Measurements from ENCODE around the gene DOCK11. TPM values are rescaled to one million over a fixed set of nuclear protein-coding genes. Genes with fewer than 3 reads are reported as not detected.

Gene DOCK11
- total and polyA plus RNA-seq, 10 of the 15 experiments (the other 5 are each of a cell fraction or from before 2014, with no cell fraction given) = 16.3 to 30.7 (median 19.8) TPM

- H3K27me3 ChIP-seq (replicated peaks in 1 of 2; ENCODE audit: control insufficient read depth in 2 of 2, insufficient read depth in 2 of 2, low read length in 1 of 2) = no peaks in the 10 kb centered on the region
- RAD21 ChIA-PET (ENCODE audit: unreplicated experiment) = interaction anchor here (1.4 kb wide), 1 partner anchor 13 kb away, joined by 4 read pairs; no protein-coding TSS in a partner anchor
- SMC1A ChIA-PET (ENCODE audit: uncharacterized antibody, unreplicated experiment) = no interaction called here
- H3K4me3 ChIP-seq = no peak overlapping the region
- FAIRE-seq = no peak
- DNase-seq (ENCODE audit: low read depth, low spot score) = no peak
- H3K9ac ChIP-seq (ENCODE audit: control insufficient read depth, insufficient read depth, low read length) = no peak overlapping the region
- no peak for ATAC-seq
- H3K27ac ChIP-seq (ENCODE audit: control insufficient read depth, insufficient read depth) = no peak overlapping the region
- no peaks in the 10 kb centered on the region; the same call in 1 of the 2 replicates for H3K4me1 ChIP-seq (ENCODE audit: control insufficient read depth, insufficient read depth, low read length)
- no peaks in the 10 kb centered on the region for H4K20me1 ChIP-seq (ENCODE audit: control insufficient read depth, insufficient read depth)
- TF ChIP-seq NKRF (conservative IDR thresholded peaks at IDR 0.05) = no peak
- no peak for TF ChIP-seq POU2F2 (IDR thresholded peaks at IDR 0.05; ENCODE audit: borderline replicate concordance, low read depth, low read length)
- no peak for TF ChIP-seq RELA (IDR thresholded peaks at IDR 0.05; ENCODE audit: borderline replicate concordance, partially characterized antibody)
- H3K36me3 ChIP-seq (ENCODE audit: control insufficient read depth in 2 of 2, insufficient read depth in 2 of 2, low read length in 1 of 2) = no peaks in the 10 kb centered on the region
- no TSS peak for BruUV-seq (replicated peaks)
- no peak overlapping the region for H3K4me2 ChIP-seq (ENCODE audit: control insufficient read depth, insufficient read depth)
- CTCF ChIA-PET = no interaction called here
- WGBS (ENCODE audit: insufficient coverage, insufficient replicate concordance, low lambda C conversion rate, missing lambda C conversion rate) = 46% methylated on average over 3 of the region's 3 CpGs
- H3K79me2 ChIP-seq (ENCODE audit: control insufficient read depth, insufficient read depth, low read length) = peaks cover 4% of the 10 kb centered on the region
- intact Hi-C loops (cut with micrococcal nuclease; ENCODE audit: unreplicated experiment) (no loop called here), in situ Hi-C loops (cut with MboI) (no loop called here)
- H3K9me3 ChIP-seq (replicated peaks; ENCODE audit: control insufficient read depth, insufficient read depth, low read length) = no peaks in the 10 kb centered on the region
- POLR2A ChIA-PET = no interaction called here
- no peak overlapping the region for H2AFZ ChIP-seq (ENCODE audit: control insufficient read depth, low read depth, low read length)
Measured at GRCh38 chrX:118541482-118541881, 45.9 kb downstream of the DOCK11 start.

GRCh38 chrX:118545510-118545909 lies 49.9 kb downstream of the DOCK11 start:
- POLR2A ChIA-PET = no interaction called here
- in situ Hi-C loops (cut with MboI) (no loop called here), intact Hi-C loops (cut with micrococcal nuclease; ENCODE audit: unreplicated experiment) (loop anchor here (5.0 kb wide), 1 partner anchor 88 kb away; no protein-coding TSS in a partner anchor)
- no peak overlapping the region for H2AFZ ChIP-seq (ENCODE audit: control insufficient read depth, low read depth, low read length)
- no peak for ATAC-seq
- no peaks in the 10 kb centered on the region for H3K36me3 ChIP-seq (ENCODE audit: control insufficient read depth in 2 of 2, insufficient read depth in 2 of 2, low read length in 1 of 2)
- H3K4me3 ChIP-seq = no peak overlapping the region
- SMC1A ChIA-PET (ENCODE audit: uncharacterized antibody, unreplicated experiment) = no interaction called here
- no peak for TF ChIP-seq CHD1 (IDR thresholded peaks at IDR 0.05; ENCODE audit: low read depth, low read length)
- TF ChIP-seq E4F1 (IDR thresholded peaks at IDR 0.05; ENCODE audit: borderline replicate concordance, partially characterized antibody) = no peak
- no peak for TF ChIP-seq HDAC2 (IDR thresholded peaks at IDR 0.05)
- no peak for TF ChIP-seq SIN3A (IDR thresholded peaks at IDR 0.05; ENCODE audit: low read depth, low read length)
- TF ChIP-seq RELB (IDR thresholded peaks at IDR 0.05; ENCODE audit: low read depth) = no peak
- TF ChIP-seq PAX8 (IDR thresholded peaks at IDR 0.05) = no peak
- no peak for TF ChIP-seq USF2 (IDR thresholded peaks at IDR 0.05; ENCODE audit: borderline replicate concordance, low read depth, low read length)
- no peak for FAIRE-seq
- H3K27ac ChIP-seq (ENCODE audit: control insufficient read depth, insufficient read depth) = no peak overlapping the region
- WGBS (ENCODE audit: insufficient coverage, insufficient replicate concordance, low lambda C conversion rate, missing lambda C conversion rate) = 51% methylated on average over 5 of the region's 5 CpGs
- BruUV-seq (replicated peaks) = no TSS peak
- no peaks in the 10 kb centered on the region for H4K20me1 ChIP-seq (ENCODE audit: control insufficient read depth, insufficient read depth)
- no peak overlapping the region for H3K4me2 ChIP-seq (ENCODE audit: control insufficient read depth, insufficient read depth)
- no peaks in the 10 kb centered on the region for H3K79me2 ChIP-seq (ENCODE audit: control insufficient read depth, insufficient read depth, low read length)
- RAD21 ChIA-PET (ENCODE audit: unreplicated experiment) = no interaction called here
- H3K9me3 ChIP-seq (replicated peaks; ENCODE audit: control insufficient read depth, insufficient read depth, low read length) = no peaks in the 10 kb centered on the region
- no peaks in the 10 kb centered on the region for H3K4me1 ChIP-seq (ENCODE audit: control insufficient read depth, insufficient read depth, low read length)
- no peak overlapping the region for H3K9ac ChIP-seq (ENCODE audit: control insufficient read depth, insufficient read depth, low read length)
- no peak for DNase-seq (ENCODE audit: low read depth, low spot score)
- H3K27me3 ChIP-seq (replicated peaks in 1 of 2; ENCODE audit: control insufficient read depth in 2 of 2, insufficient read depth in 2 of 2, low read length in 1 of 2) = no peaks in the 10 kb centered on the region
- CTCF ChIA-PET = no interaction called here
